Coronary artery (tissue), 2 donors: ENCODE data around the gene CHST9.
A peak's percentile ranks its signal among the peaks of the same experiment; 100 is the strongest.

Source experiments
- DNase-seq: peaks from one replicate; pipeline ENCODE4 v3.0.0-alpha.2; 2017; ENCODE audit warnings: low spot score
- H3K27ac ChIP-seq, 2 donors: fragments of 200-600 bp; sonication (generic); one replicate each; pipeline ENCODE4 v1.5.1; 2016 to 2019
- H3K4me3 ChIP-seq: fragments of 200-600 bp; sonication (generic); 2 replicates; pipeline ENCODE4 v1.5.1; 2016; ENCODE audit warnings: mild to moderate bottlenecking, moderate library complexity
- TF ChIP-seq, protein P1 (sequence below): fragments of 200-600 bp; sonication (generic); IDR thresholded peaks from one replicate; pipeline ENCODE4 v1.5.1; 2019; ENCODE audit warnings: antibody characterized with exemption

CHST9 gene

GRCh38 chr18:27061488-27062095 lies 123.5 kb downstream of the CHST9 start:
- DNase-seq, result no peak
- H3K27ac ChIP-seq, result no peak overlapping the region
- TF ChIP-seq, protein P1, sequence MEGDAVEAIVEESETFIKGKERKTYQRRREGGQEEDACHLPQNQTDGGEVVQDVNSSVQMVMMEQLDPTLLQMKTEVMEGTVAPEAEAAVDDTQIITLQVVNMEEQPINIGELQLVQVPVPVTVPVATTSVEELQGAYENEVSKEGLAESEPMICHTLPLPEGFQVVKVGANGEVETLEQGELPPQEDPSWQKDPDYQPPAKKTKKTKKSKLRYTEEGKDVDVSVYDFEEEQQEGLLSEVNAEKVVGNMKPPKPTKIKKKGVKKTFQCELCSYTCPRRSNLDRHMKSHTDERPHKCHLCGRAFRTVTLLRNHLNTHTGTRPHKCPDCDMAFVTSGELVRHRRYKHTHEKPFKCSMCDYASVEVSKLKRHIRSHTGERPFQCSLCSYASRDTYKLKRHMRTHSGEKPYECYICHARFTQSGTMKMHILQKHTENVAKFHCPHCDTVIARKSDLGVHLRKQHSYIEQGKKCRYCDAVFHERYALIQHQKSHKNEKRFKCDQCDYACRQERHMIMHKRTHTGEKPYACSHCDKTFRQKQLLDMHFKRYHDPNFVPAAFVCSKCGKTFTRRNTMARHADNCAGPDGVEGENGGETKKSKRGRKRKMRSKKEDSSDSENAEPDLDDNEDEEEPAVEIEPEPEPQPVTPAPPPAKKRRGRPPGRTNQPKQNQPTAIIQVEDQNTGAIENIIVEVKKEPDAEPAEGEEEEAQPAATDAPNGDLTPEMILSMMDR, result no peak
- no peak overlapping the region for H3K4me3 ChIP-seq

DNA sequence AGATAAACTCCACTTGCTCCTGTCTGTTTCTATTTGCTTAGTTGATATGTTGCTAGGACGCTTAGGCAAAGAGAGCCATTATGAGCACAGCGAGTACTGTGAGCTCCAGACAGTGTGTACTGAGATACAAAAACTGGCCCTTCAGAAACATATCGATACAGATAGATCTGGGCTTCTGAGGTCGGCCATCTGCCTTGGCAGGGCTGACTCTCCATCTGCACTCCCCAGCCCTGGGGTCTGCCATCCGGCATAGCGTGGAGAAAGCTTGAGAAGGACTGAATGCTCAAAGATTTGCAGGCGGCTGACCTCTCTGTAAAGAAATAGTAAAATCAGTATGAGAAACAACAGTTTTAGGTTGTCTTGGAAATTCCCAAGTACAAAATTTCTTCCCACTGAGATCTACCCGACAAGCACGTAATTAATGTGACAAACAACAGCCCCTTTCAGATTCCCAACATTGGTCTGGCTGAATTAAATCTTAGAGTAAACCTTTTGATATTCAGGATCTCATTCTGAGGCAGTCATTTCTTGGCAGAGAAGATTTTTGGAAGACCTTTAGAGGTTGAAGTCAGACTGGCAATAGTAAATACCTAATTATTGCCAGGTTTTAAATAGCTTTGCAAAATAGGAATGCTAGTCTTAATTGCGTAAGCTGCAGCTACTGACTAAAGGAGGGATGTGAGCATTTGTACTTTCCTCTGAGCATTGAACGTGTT lies 127.4 kb downstream of the CHST9 start:
- TF ChIP-seq, protein P1, result no peak
- DNase-seq, result no peak
- Histone ChIP-seq H3K4me3 (no peak overlapping the region), H3K27ac (peak overlapping the region in 1 of 2 donors; percentile 37)

- Histone ChIP-seq H3K4me3 (no peak overlapping the region), H3K27ac (no peak overlapping the region)
- DNase-seq, result no peak
- TF ChIP-seq, protein P1, result no peak
Measured at GRCh38 chr18:27054926-27055325, 130.2 kb downstream of the CHST9 start.

DNA sequence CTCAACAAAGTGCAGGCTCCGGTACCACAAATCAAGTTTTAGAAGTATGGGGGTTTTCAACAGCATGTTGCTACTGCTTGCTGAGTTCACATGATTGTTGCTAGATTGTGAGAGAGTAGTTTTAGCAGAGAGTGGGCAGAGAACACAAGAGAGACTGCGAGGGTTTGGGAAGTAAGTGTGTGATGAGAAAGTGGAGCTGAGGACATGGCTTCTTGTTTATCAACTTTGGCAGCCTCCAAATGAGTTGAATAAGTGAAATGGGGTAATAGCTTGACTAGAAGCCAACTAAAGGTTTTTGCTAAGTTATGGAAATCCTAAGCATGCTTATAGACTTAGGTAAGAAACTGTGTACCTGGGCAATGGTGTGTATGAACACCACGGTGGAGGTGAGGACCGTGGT lies 135.1 kb downstream of the CHST9 start:
- H3K27ac ChIP-seq, result no peak overlapping the region
- no peak for DNase-seq
- no peak overlapping the region for H3K4me3 ChIP-seq
- TF ChIP-seq, protein P1, result no peak

DNA sequence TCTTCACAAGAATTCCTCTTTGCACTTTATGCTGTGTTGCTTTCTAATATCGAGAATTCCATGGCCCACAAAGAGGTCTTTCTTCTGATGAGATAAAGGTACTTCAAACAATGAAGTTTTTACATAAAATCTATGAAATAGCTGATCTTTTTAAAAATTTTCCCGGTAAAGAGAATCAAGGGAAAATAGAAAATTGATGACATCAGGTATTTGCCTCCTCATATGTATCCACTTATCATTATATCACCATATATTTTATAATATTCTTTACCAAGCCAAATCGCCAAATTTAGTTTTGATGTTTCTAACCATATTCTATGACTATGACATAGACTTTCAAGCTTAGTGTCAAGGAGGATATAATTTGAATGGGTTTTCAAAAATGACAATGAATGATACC lies 139.8 kb downstream of the CHST9 start:
- no peak overlapping the region for H3K4me3 ChIP-seq
- DNase-seq, result no peak
- TF ChIP-seq, protein P1, result no peak
- no peak overlapping the region for H3K27ac ChIP-seq

GRCh38 chr18:27042177-27042576 lies 142.9 kb downstream of the CHST9 start:
- DNase-seq, result no peak
- no peak overlapping the region for H3K27ac ChIP-seq
- no peak overlapping the region for H3K4me3 ChIP-seq
- TF ChIP-seq, protein P1, result no peak

DNA sequence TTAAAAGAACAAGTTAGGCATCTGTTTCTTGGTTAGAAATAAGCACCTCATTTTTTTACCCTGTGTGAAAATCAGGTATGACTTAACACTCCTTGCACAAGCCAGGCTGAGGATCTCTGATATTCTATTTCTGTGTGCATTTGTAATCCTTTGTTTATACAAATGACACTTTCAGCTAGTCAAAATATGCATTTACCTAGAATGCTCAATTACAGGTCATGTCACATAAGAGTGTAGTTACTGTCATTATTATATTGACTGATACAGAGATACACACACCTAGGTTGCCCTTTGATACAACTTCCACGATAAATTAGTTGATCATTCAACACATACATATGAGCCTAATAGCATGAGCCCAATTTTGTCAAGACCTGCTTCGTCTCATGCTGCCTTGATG lies 144.3 kb downstream of the CHST9 start:
- TF ChIP-seq, protein P1, result no peak
- Histone ChIP-seq H3K4me3 (no peak overlapping the region), H3K27ac (no peak overlapping the region)
- no peak for DNase-seq
